Fibroblast of skin of back (primary cell): Measurements from ENCODE around the gene KLRC3. TPM values are rescaled to one million over a fixed set of nuclear protein-coding genes. Genes with fewer than 3 reads are reported as not detected.
"Not testable (repeated sequence)": the region's sequence is repeated elsewhere in the genome, so short reads cannot be mapped to it uniquely, and the experiment has no call there.

Experiments
- DNase-seq: peaks from one replicate; pipeline ENCODE4 v3.0.0-alpha.2; 2013
- polyA plus RNA-seq, 2 experiments: library from polyadenylated mRNA; unstranded; fragments of 120-200 nt; gene quantifications; one replicate each; pipeline ENCODE4 v1.2.1, GENCODE V29; 2013; ENCODE audit not compliant: insufficient read length in 2 of 2

Gene KLRC3
- not detected for polyA plus RNA-seq (2013, experiment 1 of 2; ENCODE audit: insufficient read length)
- not detected for polyA plus RNA-seq (2013, experiment 2 of 2; ENCODE audit: insufficient read length)

- DNase-seq = not testable (repeated sequence)
Measured at GRCh38 chr12:10420334-10420733, at the start of gene KLRC3. Gene KLRC3, minus strand, starts transcription at chr12:10420595. Its CDS starts 45 bp downstream, at chr12:10420550.

- DNase-seq = no peak
Measured at GRCh38 chr12:10469701-10470100, 49.3 kb upstream of the KLRC3 start.

- no peak for DNase-seq
Measured at GRCh38 chr12:10466311-10466710, 45.9 kb upstream of the KLRC3 start.

GRCh38 chr12:10457760-10458159 is 37.4 kb upstream of the KLRC3 start:
- DNase-seq = no peak

- no peak for DNase-seq
Measured at GRCh38 chr12:10456856-10457255, 36.5 kb upstream of the KLRC3 start.

GRCh38 chr12:10455766-10456165 is 35.4 kb upstream of the KLRC3 start:
- no peak for DNase-seq

GRCh38 chr12:10454531-10454930 is 34.1 kb upstream of the KLRC3 start:
- DNase-seq = no peak

GRCh38 chr12:10453156-10453555 is 32.8 kb upstream of the KLRC3 start, which contains the start of gene KLRC1:
Gene KLRC1, minus strand, starts transcription at chr12:10453377. Its CDS starts 2,221 bp downstream, at chr12:10451156.
- DNase-seq = no peak

GRCh38 chr12:10448236-10448635 is 27.8 kb upstream of the KLRC3 start:
- no peak for DNase-seq

- DNase-seq = not testable (repeated sequence)
Measured at GRCh38 chr12:10446052-10446451, 25.7 kb upstream of the KLRC3 start.

- DNase-seq = not testable (repeated sequence)
Measured at GRCh38 chr12:10441144-10441543, 20.7 kb upstream of the KLRC3 start.

- DNase-seq = not testable (repeated sequence)
Measured at GRCh38 chr12:10439608-10440274, 19.3 kb upstream of the KLRC3 start.

- DNase-seq = not testable (repeated sequence)
Measured at GRCh38 chr12:10437601-10438000, 17.2 kb upstream of the KLRC3 start.

- peak; percentile 9 for DNase-seq
Measured at GRCh38 chr12:10435816-10436215, 15.4 kb upstream of the KLRC3 start, which contains the start of gene KLRC2. Gene KLRC2, minus strand, starts transcription at chr12:10436010. Its CDS starts 24 bp downstream, at chr12:10435986.

GRCh38 chr12:10430623-10431022 is 10.2 kb upstream of the KLRC3 start:
- peak; percentile 3 for DNase-seq

- DNase-seq = not testable (repeated sequence)
Measured at GRCh38 chr12:10425938-10426337, 5.5 kb upstream of the KLRC3 start.

- not testable (repeated sequence) for DNase-seq
Measured at GRCh38 chr12:10424260-10424899, 4.0 kb upstream of the KLRC3 start.

- not testable (repeated sequence) for DNase-seq
Measured at GRCh38 chr12:10422159-10422558, 1.8 kb upstream of the KLRC3 start.

GRCh38 chr12:10409392-10409791 is 11.0 kb downstream of the KLRC3 start, which contains the start of gene KLRC4:
Gene KLRC4, minus strand, starts transcription at chr12:10409757. Its CDS starts 182 bp downstream, at chr12:10409575.
- peak; percentile 5 for DNase-seq

GRCh38 chr12:10408842-10409241 is 11.6 kb downstream of the KLRC3 start:
- no peak for DNase-seq

- DNase-seq = no peak
Measured at GRCh38 chr12:10406725-10407124, 13.7 kb downstream of the KLRC3 start.

- DNase-seq = no peak
Measured at GRCh38 chr12:10405294-10405693, 15.1 kb downstream of the KLRC3 start.

GRCh38 chr12:10404798-10405197 is 15.6 kb downstream of the KLRC3 start:
- DNase-seq = no peak

- DNase-seq = peak; percentile 14
Measured at GRCh38 chr12:10400829-10401228, 19.6 kb downstream of the KLRC3 start.
